ENCODE results near the gene CD82.

The CD82 gene

GRCh38 chr11:44631831-44632230, 66.4 kb downstream of the CD82 start:
- no peak for DNase-seq (ENCODE audit: low read depth)
- H3K4me3 ChIP-seq (ENCODE audit: control insufficient read depth, low read depth, low read length): no peak overlapping the region
- no peak for TF ChIP-seq CTCF (IDR thresholded peaks at IDR 0.05; ENCODE audit: control insufficient read depth, insufficient read depth, low read depth, low read length, missing control alignments)

GRCh38 chr11:44632466-44633123, 67.1 kb downstream of the CD82 start:
- no peak for DNase-seq (ENCODE audit: low read depth)
- TF ChIP-seq CTCF (IDR thresholded peaks at IDR 0.05; ENCODE audit: control insufficient read depth, insufficient read depth, low read depth, low read length, missing control alignments): peak; percentile 33
- H3K4me3 ChIP-seq (ENCODE audit: control insufficient read depth, low read depth, low read length): no peak overlapping the region

DNA sequence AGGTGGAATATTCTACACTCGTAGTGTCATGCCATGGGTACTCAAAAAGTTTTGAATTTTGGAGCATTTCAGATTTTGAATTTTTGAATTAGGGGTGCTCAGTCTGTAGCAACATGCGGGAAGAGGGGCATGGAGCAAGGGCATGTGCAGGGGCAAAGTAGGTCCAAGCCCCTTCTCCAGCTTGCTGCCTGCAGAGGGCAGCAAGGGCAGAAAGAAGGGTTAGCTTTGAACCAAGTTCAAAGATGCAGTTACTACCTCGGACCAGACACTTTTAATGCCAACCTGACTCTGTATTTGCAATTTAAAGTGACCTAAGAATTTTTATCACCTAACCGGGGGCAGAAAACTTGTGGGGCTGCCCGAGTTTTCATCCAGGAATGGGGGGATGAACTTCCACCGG, 68.2 kb downstream of the CD82 start:
- no peak overlapping the region for H3K4me3 ChIP-seq (ENCODE audit: control insufficient read depth, low read depth, low read length)
- peak; percentile 31 for TF ChIP-seq CTCF (IDR thresholded peaks at IDR 0.05; ENCODE audit: control insufficient read depth, insufficient read depth, low read depth, low read length, missing control alignments)
- DNase-seq (ENCODE audit: low read depth): no peak

- no peak for DNase-seq (ENCODE audit: low read depth)
- no peak for TF ChIP-seq CTCF (IDR thresholded peaks at IDR 0.05; ENCODE audit: control insufficient read depth, insufficient read depth, low read depth, low read length, missing control alignments)
- H3K4me3 ChIP-seq (ENCODE audit: control insufficient read depth, low read depth, low read length): no peak overlapping the region
Observed at GRCh38 chr11:44634401-44635281, 69.2 kb downstream of the CD82 start.

DNA sequence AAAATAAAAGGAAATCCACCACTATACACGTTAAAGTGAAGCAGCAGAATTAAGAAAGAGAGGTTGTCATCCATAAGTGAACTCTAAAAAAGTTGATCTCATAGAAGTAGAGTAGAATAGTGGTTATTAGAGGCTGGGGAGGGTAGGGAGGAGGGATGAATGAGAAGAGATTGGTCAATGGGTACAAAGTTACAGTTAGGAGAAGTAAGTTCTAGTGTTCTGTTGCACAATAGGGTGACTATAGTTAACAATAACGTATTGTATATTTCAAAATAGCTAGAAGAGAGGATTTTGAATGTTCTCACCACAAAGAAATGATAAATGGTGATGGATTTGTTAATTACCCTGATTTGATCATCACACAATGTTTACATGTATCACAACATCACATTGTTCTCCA, 72.0 kb downstream of the CD82 start:
- TF ChIP-seq CTCF (IDR thresholded peaks at IDR 0.05; ENCODE audit: control insufficient read depth, insufficient read depth, low read depth, low read length, missing control alignments): no peak
- no peak overlapping the region for H3K4me3 ChIP-seq (ENCODE audit: control insufficient read depth, low read depth, low read length)
- DNase-seq (ENCODE audit: low read depth): no peak

GRCh38 chr11:44638032-44638431, 72.6 kb downstream of the CD82 start:
- no peak for DNase-seq (ENCODE audit: low read depth)
- no peak for TF ChIP-seq CTCF (IDR thresholded peaks at IDR 0.05; ENCODE audit: control insufficient read depth, insufficient read depth, low read depth, low read length, missing control alignments)
- no peak overlapping the region for H3K4me3 ChIP-seq (ENCODE audit: control insufficient read depth, low read depth, low read length)
